Endothelial cell of umbilical vein (primary cell): ENCODE data around the gene UBC. TPM values are rescaled to one million over a fixed set of nuclear protein-coding genes. Genes with fewer than 3 reads are reported as not detected.

Experiments
- BruUV-seq: library from RNA; stranded (reverse); fragments of 400-500 nt; replicated peaks from 2 replicates; lab custom pipeline; 2021; lab: Mats Ljungman, UMichigan
- CTCF ChIA-PET: fragments of 300-600, 350-600 bp; sonication (Branson Sonifier 250); formaldehyde crosslinking; loops from one replicate; lab custom pipeline; 2021; ENCODE audit warnings: antibody characterized with exemption, inconsistent platforms; lab: Charles Lee
- POLR2A ChIA-PET: fragments of 300-600, 350-600 bp; sonication (Branson Sonifier 250); formaldehyde crosslinking; loops from one replicate; lab custom pipeline; 2021; ENCODE audit warnings: antibody characterized with exemption, inconsistent platforms; lab: Charles Lee
- DNase-seq: peaks from one replicate; pipeline ENCODE4 v3.0.0-alpha.2; 2011; ENCODE audit warnings: low read depth, low spot score
- FAIRE-seq: peaks from 2 replicates; lab custom pipeline; 2011; peaks lifted over from hg19 to GRCh38; lab: Jason Lieb, UNC
- H2AFZ ChIP-seq: 2 replicates; pipeline ENCODE4 v1.6.0; 2012; ENCODE audit warnings: low read depth, low read length, control low read depth, inconsistent platforms
- H3K27ac ChIP-seq: 2 replicates; pipeline ENCODE4 v1.5.1; 2011; ENCODE audit warnings: low read depth, mild to moderate bottlenecking, control low read depth, low read length, moderate library complexity; ENCODE audit not compliant: insufficient read depth
- H3K27me3 ChIP-seq, 2 experiments: 2 replicates each; pipeline versions ENCODE4 v1.6.0 to v1.6.1; 2011; ENCODE audit warnings: low read length in 2 of 2, mixed read lengths in 1 of 2; ENCODE audit not compliant: control insufficient read depth in 2 of 2, insufficient read depth in 2 of 2
- H3K36me3 ChIP-seq, 2 experiments: 2 replicates in 1 of 2; 3 replicates in 1 of 2; pipeline ENCODE4 v1.5.1; 2011; ENCODE audit warnings: low read length in 2 of 2, mild to moderate bottlenecking in 1 of 2, moderate library complexity in 1 of 2; ENCODE audit not compliant: control insufficient read depth in 2 of 2, insufficient read depth in 2 of 2; ENCODE audit errors: extremely low read depth in 1 of 2
- H3K4me1 ChIP-seq: 3 replicates; pipeline ENCODE4 v1.5.1; 2011; ENCODE audit warnings: mild to moderate bottlenecking, low read length; ENCODE audit not compliant: control insufficient read depth, insufficient read depth; ENCODE audit errors: extremely low read depth
- H3K4me2 ChIP-seq: 2 replicates; pipeline ENCODE4 v1.6.1; 2011; ENCODE audit warnings: low read length, control low read depth, mixed read lengths; ENCODE audit not compliant: insufficient read depth
- H3K4me3 ChIP-seq, 3 experiments: fragments of 200-600 bp in 1 of 3; sonication (generic), shearing (Covaris generic) in 1 of 3; replicated peaks in 1 of 3; 2 replicates each; pipeline ENCODE4 v1.5.1; 2011 to 2016; ENCODE audit warnings: control low read depth in 3 of 3, low read length in 3 of 3, mild to moderate bottlenecking in 2 of 3, inconsistent platforms in 1 of 3, low read depth in 1 of 3, moderate library complexity in 1 of 3; ENCODE audit not compliant: insufficient read depth in 1 of 3
- H3K79me2 ChIP-seq: 2 replicates; pipeline ENCODE4 v1.6.0; 2012; ENCODE audit warnings: low read length, inconsistent platforms; ENCODE audit not compliant: control insufficient read depth, insufficient read depth
- H3K9ac ChIP-seq: replicated peaks from 2 replicates; pipeline ENCODE3; 2011; ENCODE audit warnings: low read length, control low read depth; ENCODE audit not compliant: insufficient read depth; ENCODE audit errors: extremely low read depth
- H3K9me1 ChIP-seq: replicated peaks from 3 replicates; pipeline ENCODE4 v1.6.0; 2011; ENCODE audit warnings: mild to moderate bottlenecking, low read length; ENCODE audit not compliant: control insufficient read depth, insufficient read depth; ENCODE audit errors: extremely low read depth
- H3K9me3 ChIP-seq: replicated peaks from 2 replicates; pipeline ENCODE4 v1.5.1; 2012; ENCODE audit warnings: low read length, inconsistent platforms; ENCODE audit not compliant: control insufficient read depth, insufficient read depth
- H4K20me1 ChIP-seq: replicated peaks from 2 replicates; pipeline ENCODE3; 2011; ENCODE audit warnings: mild to moderate bottlenecking, low read length; ENCODE audit not compliant: control insufficient read depth, insufficient read depth; ENCODE audit errors: extremely low read depth
- EZH2 ChIP-seq: IDR thresholded peaks from 2 replicates; pipeline ENCODE4 v1.6.1; 2012; ENCODE audit warnings: borderline replicate concordance, low read depth, mild to moderate bottlenecking, moderate library complexity, low read length, inconsistent platforms; ENCODE audit not compliant: severe bottlenecking
- FOS ChIP-seq: IDR thresholded peaks from 2 replicates; pipeline ENCODE4 v1.6.1; 2011; ENCODE audit warnings: mild to moderate bottlenecking, low read length, moderate library complexity, borderline replicate concordance; ENCODE audit not compliant: insufficient read depth
- GATA2 ChIP-seq: IDR thresholded peaks from 2 replicates; pipeline ENCODE4 v1.7.0; 2011; ENCODE audit warnings: low read depth, mild to moderate bottlenecking, moderate library complexity, mixed read lengths, low read length; ENCODE audit not compliant: insufficient read length, insufficient read depth
- JUN ChIP-seq: IDR thresholded peaks from 2 replicates; pipeline ENCODE4 v1.6.1; 2011; ENCODE audit warnings: borderline replicate concordance, low read depth; ENCODE audit not compliant: insufficient read length, insufficient read depth
- MYC ChIP-seq: IDR thresholded peaks from one replicate; pipeline ENCODE4 v1.6.1; 2011; ENCODE audit warnings: mild to moderate bottlenecking, low read depth, low read length
- POLR2A ChIP-seq: IDR thresholded peaks from 2 replicates; pipeline ENCODE4 v1.6.1; 2012; ENCODE audit warnings: low read depth, mild to moderate bottlenecking, control low read depth, low read length
- POLR2AphosphoS5 ChIP-seq: IDR thresholded peaks from 2 replicates; pipeline ENCODE4 v1.6.1; 2012; ENCODE audit warnings: low read depth, mild to moderate bottlenecking, control low read depth, low read length, moderate library complexity; ENCODE audit not compliant: insufficient read depth
- dilution Hi-C: fragments of 300-500 bp; cut with MboI; formaldehyde crosslinking; loops from one replicate; pipeline ENCODE4 v1.15.0; 2019; ENCODE audit warnings: low sequenced_read_pairs; ENCODE audit not compliant: extremely low pct_ligation_motif_present
- intact Hi-C: fragments of 100-400 bp; cut with micrococcal nuclease; formaldehyde crosslinking; loops from one replicate; pipeline ENCODE4 v1.10.0; 2022
- polyA plus RNA-seq, 4 experiments: library from polyadenylated mRNA; depleted of rRNA in 3 of 4; stranded (reverse) in 3 of 4; unstranded in 1 of 4; fragments of >200 nt; gene quantifications; 2 replicates each; pipeline versions ENCODE4 v1.2.1 to v1.2.3, GENCODE V29; 2011 to 2012; ENCODE audit warnings: missing spikeins in 1 of 4
- total RNA-seq: library from RNA; stranded (reverse); gene quantifications from 2 replicates; pipeline ENCODE4 v1.2.3, GENCODE V29; 2021
- TF ChIP-seq, protein P1 (sequence below), 2 donors: IDR thresholded peaks; 1 replicate in 1 of 2; 2 replicates in 1 of 2; pipeline ENCODE4 v1.5.1; 2011; ENCODE audit warnings: low read length in 2 of 2, mild to moderate bottlenecking in 2 of 2, moderate library complexity in 2 of 2, control low read depth in 1 of 2, inconsistent platforms in 1 of 2, low read depth in 1 of 2; ENCODE audit not compliant: insufficient read depth in 1 of 2; ENCODE audit errors: extremely low read depth in 1 of 2
- TF ChIP-seq, protein P2 (sequence below): IDR thresholded peaks from 2 replicates; pipeline ENCODE4 v1.6.1; 2011; ENCODE audit not compliant: insufficient read depth, insufficient read length

The UBC gene
- total and polyA plus RNA-seq, 2 donors (not counting 3 experiments of a cell fraction or from before 2014, with no cell fraction given), result 875 to 1,305 TPM

- H3K36me3 ChIP-seq, result no peaks in the 10 kb centered on the region
- CTCF ChIA-PET, result interaction anchor here (0.9 to 7.4 kb wide), 17 partner anchors 9 to 109 kb away, joined by 3 to 232 read pairs (median 8); partner anchors contain the start of gene UBC
- peak overlapping the region; percentile 25 for H3K4me2 ChIP-seq
- no peaks in the 10 kb centered on the region for H3K9me1 ChIP-seq
- no peaks in the 10 kb centered on the region for H3K27me3 ChIP-seq
- POLR2A ChIA-PET, result interaction anchor here (0.8 to 3.6 kb wide), 8 partner anchors 12 to 33 kb away, joined by 3 to 46 read pairs (median 10); partner anchors contain the start of gene UBC
- intact Hi-C loops, result no loop called here
- TSS peak; percentile 100 for BruUV-seq
- H3K27ac ChIP-seq, result peak overlapping the region; percentile 14
- H3K4me3 ChIP-seq, result peak overlapping the region in 1 of 3 experiments; percentile 10
- no peak overlapping the region for H3K9ac ChIP-seq
- peak overlapping the region; percentile 35 for H2AFZ ChIP-seq
- H3K4me1 ChIP-seq, result peaks cover 26% of the 10 kb centered on the region
- H3K9me3 ChIP-seq, result no peaks in the 10 kb centered on the region
- H4K20me1 ChIP-seq, result no peaks in the 10 kb centered on the region
- DNase-seq (no peak), FAIRE-seq (no peak)
- no peaks in the 10 kb centered on the region for H3K79me2 ChIP-seq
- dilution Hi-C loops, result no loop called here
- no peak for TF ChIP-seq JUN
- TF ChIP-seq, protein P1, sequence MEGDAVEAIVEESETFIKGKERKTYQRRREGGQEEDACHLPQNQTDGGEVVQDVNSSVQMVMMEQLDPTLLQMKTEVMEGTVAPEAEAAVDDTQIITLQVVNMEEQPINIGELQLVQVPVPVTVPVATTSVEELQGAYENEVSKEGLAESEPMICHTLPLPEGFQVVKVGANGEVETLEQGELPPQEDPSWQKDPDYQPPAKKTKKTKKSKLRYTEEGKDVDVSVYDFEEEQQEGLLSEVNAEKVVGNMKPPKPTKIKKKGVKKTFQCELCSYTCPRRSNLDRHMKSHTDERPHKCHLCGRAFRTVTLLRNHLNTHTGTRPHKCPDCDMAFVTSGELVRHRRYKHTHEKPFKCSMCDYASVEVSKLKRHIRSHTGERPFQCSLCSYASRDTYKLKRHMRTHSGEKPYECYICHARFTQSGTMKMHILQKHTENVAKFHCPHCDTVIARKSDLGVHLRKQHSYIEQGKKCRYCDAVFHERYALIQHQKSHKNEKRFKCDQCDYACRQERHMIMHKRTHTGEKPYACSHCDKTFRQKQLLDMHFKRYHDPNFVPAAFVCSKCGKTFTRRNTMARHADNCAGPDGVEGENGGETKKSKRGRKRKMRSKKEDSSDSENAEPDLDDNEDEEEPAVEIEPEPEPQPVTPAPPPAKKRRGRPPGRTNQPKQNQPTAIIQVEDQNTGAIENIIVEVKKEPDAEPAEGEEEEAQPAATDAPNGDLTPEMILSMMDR (IDR thresholded peaks at IDR 0.05; ENCODE audit: extremely low read depth in 1 of 2, insufficient read depth in 1 of 2, low read depth in 1 of 2, low read length in 2 of 2), result no peak
- TF ChIP-seq EZH2, result no peak
- TF ChIP-seq, protein P2, sequence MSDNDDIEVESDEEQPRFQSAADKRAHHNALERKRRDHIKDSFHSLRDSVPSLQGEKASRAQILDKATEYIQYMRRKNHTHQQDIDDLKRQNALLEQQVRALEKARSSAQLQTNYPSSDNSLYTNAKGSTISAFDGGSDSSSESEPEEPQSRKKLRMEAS, result no peak
- TF ChIP-seq FOS, result no peak
- TF ChIP-seq MYC, result no peak
- TF ChIP-seq GATA2, result no peak
- TF ChIP-seq POLR2A, result no peak
- no peak for TF ChIP-seq POLR2AphosphoS5
Measured at GRCh38 chr12:124940143-124940392, 25.6 kb upstream of the UBC start.
